ENCODE data around the gene SLC35F3.
"Not testable (repeated sequence)": the region's sequence is repeated elsewhere in the genome, so short reads cannot be mapped to it uniquely, and the experiment has no call there.

Gene SLC35F3

DNA sequence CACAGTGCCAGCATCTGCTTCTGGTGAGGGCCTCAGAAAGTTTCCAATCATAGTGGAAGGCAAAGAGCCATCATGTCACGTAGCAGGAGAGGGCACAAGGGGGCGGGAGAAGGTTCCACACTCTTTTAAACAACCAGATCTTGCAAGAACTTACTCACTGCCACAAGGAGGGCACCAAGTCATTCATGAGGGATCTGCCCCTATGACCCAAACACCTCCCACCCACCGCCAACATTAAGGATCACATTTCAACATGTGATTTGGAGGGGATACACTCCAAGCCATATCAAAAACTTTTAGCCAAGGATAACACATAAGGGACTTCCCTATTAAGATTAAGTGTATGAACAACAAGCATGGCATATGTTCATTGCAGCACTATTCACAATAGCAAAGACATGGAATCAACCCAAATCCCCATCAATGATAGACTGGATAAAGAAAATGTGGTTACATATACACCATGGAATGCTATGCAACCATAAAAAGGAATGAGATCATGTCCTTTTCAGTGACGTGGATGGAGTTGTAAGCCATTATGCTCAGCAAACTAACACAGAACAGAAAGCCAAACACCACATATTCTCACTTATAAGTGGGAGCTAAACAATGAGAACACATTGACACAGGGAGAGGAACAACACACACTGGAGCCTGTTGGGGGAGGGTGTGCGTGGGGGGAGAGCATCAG, 19.9 kb upstream of the SLC35F3 start:
- DNase-seq (ENCODE audit: insufficient read length) = no peak
- TF ChIP-seq POLR2A (IDR thresholded peaks at IDR 0.05; ENCODE audit: low read depth, low read length) (no peak), POLR2AphosphoS5 (IDR thresholded peaks at IDR 0.05; ENCODE audit: low read depth, low read length) (no peak), TAF1 (IDR thresholded peaks at IDR 0.05; ENCODE audit: borderline replicate concordance, low read depth, low read length) (no peak)
- FAIRE-seq = no peak

DNA sequence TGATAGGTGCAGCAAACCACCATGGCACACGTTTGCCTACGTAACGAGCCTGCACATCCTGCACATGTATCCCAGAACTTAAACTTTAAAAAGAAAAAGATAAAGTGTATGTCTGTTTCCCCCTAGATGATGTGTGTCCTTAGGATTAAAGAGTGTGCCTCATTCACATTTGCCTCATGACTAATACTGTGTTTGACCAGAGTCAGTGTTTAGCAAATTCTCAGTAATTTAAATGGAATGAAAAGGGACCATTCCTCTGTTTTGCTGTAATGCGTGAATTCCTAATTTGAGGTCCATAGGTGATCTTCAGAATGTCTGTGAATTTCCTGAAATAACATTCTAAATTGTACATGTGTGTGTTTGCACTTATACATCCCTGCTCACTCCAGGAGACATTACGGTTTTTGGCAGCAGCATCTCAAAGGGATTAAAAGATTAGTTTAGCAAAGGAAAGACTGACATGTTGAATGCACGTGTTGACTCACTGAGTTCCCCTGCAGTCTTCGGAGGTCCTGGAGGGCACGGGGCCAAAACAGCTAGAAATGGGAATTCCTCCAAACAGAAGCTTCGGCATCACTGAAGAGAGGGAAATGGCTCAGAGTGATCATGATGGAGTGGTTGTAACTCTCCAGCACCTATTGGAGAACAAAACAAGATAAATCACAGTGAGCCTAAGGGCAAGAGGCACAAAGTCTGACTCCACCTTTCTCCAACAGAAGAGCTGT, 19.1 kb upstream of the SLC35F3 start:
- no peak for DNase-seq (ENCODE audit: insufficient read length)
- no peak for FAIRE-seq
- TF ChIP-seq POLR2A (IDR thresholded peaks at IDR 0.05; ENCODE audit: low read depth, low read length) (no peak), TAF1 (IDR thresholded peaks at IDR 0.05; ENCODE audit: borderline replicate concordance, low read depth, low read length) (no peak)

DNA sequence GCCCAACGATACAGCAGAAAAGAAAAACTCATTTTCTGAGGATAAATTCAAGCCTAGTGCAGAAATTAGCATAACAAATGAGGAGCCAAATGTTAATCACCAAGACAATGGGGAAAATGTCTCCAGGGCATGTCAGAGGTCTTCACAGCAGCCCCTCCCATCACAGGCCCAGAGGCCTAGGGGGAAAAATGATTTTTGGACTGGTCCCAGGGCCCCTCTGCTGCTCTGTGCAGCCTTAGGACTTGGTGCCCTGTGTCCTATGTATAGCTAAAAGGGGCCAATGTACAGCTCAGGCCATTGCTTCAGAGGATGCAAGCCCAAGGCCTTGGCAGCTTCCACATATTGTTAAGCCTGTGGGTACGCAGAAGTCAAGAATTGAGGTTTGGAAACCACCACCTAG, 13.3 kb upstream of the SLC35F3 start:
- DNase-seq (ENCODE audit: insufficient read length); FAIRE-seq: not testable (repeated sequence)

DNA sequence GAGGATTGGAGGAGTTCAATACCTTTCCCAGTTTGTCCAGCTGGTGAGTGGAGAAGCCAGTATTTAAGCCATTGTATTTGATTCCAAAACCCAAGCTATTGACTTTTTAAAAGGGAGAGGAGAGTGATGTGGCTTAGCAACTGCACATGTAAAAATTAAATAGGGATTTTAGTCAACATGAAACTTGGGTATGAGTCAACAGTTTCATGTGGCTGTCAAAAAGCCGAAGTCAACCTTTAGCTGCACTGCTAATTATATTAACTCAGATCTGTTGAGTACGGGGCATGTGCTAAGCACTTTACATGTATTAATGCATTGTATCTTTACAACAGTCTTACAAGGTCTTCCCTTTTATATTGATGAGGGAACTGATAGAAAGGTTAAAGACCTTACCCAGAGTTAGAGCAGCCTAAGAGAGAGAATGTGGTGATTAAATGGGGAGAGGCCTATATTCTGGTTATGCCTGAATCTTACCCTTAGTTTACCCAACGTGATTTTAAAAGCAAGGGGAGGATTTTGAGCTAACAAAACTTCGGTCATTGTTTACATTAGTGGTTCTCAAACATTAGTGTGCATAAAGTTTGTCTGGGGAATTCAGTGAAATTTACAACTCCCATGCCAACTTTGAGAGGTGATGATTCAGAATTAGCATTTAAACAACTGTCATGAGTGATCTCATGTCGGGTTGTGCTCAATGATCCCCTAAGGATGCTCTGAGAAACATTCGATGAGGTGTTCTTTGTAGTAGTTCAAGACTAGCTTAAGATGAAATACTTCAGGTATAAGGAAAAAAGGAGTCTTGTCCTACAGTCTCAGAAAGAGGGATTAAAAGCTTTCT, 6.9 kb upstream of the SLC35F3 start:
- DNase-seq (ENCODE audit: insufficient read length) (no peak), FAIRE-seq (peak; percentile 75)
- TF ChIP-seq POLR2AphosphoS5 (IDR thresholded peaks at IDR 0.05; ENCODE audit: low read depth, low read length) (no peak), POLR2A (IDR thresholded peaks at IDR 0.05; ENCODE audit: low read depth, low read length) (no peak), TAF1 (IDR thresholded peaks at IDR 0.05; ENCODE audit: borderline replicate concordance, low read depth, low read length) (no peak)

DNA sequence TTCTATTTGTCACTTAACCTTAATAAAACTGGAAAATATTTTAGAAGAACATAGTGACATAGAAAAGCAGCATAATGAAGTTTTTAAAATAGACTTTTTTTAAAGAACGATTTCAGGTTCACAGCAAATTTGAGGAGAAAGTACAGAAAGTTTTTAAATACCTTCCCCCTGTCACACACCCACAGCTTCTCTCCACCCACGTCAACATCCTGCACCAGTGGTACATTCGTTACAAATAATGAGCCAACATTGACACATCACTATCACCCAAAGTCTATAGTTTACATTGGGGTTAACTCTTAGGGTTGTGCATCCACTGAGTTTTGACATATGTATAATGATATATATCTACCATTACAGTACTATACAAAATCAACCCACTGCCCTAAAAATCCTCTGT, 3.0 kb upstream of the SLC35F3 start:
- FAIRE-seq (no peak), DNase-seq (ENCODE audit: insufficient read length) (no peak)
- TF ChIP-seq POLR2AphosphoS5 (IDR thresholded peaks at IDR 0.05; ENCODE audit: low read depth, low read length) (no peak), POLR2A (IDR thresholded peaks at IDR 0.05; ENCODE audit: low read depth, low read length) (no peak), TAF1 (IDR thresholded peaks at IDR 0.05; ENCODE audit: borderline replicate concordance, low read depth, low read length) (no peak)

DNA sequence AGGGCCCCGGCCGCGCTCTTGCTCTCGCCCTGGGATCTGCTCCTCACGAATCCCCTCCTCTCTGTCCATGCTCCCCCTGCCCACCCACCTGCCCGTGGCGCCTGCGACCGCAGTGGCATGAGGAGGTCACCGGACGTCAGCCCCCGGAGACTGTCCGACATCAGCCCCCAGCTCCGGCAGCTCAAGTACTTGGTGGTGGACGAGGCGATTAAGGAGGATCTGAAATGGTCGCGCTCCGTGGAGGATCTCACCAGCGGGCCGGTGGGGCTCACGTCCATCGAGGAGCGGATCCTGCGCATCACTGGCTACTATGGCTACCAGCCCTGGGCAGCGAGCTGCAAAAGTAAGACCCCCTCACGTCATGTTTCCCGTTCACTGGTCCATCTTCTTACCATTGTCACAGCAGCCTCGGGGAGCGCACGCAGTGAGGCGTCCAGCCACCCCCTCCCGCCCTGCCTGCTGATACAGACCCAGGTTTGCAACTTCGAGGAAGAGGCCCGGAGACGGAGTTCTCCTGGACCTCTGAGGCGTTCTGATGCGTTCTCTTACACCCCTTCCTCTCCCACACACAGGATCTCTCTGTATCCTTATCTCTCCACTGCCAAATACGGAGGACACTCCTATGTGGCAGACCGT, 1.1 kb downstream of the SLC35F3 start:
- DNase-seq (ENCODE audit: insufficient read length) = no peak
- TF ChIP-seq POLR2AphosphoS5 (IDR thresholded peaks at IDR 0.05; ENCODE audit: low read depth, low read length) (no peak), TAF1 (IDR thresholded peaks at IDR 0.05; ENCODE audit: borderline replicate concordance, low read depth, low read length) (no peak), POLR2A (IDR thresholded peaks at IDR 0.05; ENCODE audit: low read depth, low read length) (no peak)
- no peak for FAIRE-seq

DNA sequence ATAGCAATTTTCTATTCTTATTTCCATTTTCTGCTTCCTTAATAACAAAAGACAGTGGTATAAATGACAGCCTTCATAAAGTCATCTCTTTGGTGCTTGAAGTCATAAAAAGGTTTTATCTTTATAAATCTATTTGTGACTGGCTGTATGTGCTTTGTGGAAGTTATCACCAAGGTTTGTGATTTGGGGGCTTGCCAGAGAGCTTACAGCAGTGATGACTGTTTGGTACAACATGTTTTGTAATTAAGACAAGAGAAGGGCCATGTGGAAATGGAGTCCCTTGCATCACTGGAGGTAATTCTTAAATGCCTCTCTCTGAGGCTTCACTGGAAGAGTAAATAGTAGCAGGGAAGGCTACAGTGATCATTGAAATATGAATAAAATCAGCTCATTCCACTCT, 2.7 kb downstream of the SLC35F3 start:
- no peak for FAIRE-seq
- TF ChIP-seq POLR2AphosphoS5 (IDR thresholded peaks at IDR 0.05; ENCODE audit: low read depth, low read length) = no peak
- TF ChIP-seq TAF1 (IDR thresholded peaks at IDR 0.05; ENCODE audit: borderline replicate concordance, low read depth, low read length) = no peak
- no peak for TF ChIP-seq POLR2A (IDR thresholded peaks at IDR 0.05; ENCODE audit: low read depth, low read length)
- DNase-seq (ENCODE audit: insufficient read length) = no peak

DNA sequence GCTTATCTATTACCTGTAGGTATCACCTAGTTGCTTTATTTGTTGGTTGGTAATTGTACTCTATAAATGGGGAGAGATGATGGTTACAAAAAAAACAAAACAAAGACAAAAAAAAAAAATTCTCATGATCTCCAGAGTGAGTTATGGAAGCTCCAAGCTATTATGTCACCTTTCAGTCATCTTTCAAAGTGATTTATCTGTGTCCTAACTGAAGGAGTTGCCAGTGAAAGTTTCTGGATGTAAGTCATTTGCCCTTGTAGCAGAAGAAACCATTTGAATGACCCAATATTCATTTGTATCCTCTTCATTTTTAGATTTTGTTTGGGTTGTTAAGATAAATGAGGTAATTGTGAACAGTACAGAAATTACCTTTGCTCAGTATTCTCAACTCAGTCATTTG, 3.6 kb downstream of the SLC35F3 start:
- FAIRE-seq (no peak), DNase-seq (ENCODE audit: insufficient read length) (no peak)
- no peak for TF ChIP-seq TAF1 (IDR thresholded peaks at IDR 0.05; ENCODE audit: borderline replicate concordance, low read depth, low read length)
- no peak for TF ChIP-seq POLR2A (IDR thresholded peaks at IDR 0.05; ENCODE audit: low read depth, low read length)
- no peak for TF ChIP-seq POLR2AphosphoS5 (IDR thresholded peaks at IDR 0.05; ENCODE audit: low read depth, low read length)

DNA sequence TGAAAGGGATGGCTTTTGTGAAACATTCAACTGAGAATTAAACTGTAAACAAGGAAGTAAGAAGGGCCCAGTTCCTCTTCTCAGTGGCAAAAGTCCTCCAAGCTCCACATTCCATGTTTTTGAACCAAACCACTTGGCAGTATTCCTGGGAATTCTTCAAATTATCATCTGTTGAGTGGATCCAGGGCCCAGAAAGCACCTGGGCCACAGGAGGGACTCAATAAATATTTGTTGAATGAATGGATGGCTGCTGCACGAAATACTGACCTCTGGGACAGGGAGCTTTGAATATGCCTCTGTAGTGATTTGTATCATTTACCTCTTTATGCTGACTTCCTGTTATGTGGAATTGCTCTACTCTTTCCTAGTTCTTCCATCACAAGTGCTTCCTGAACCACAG, 4.7 kb downstream of the SLC35F3 start:
- FAIRE-seq (no peak), DNase-seq (ENCODE audit: insufficient read length) (no peak)
- no peak for TF ChIP-seq TAF1 (IDR thresholded peaks at IDR 0.05; ENCODE audit: borderline replicate concordance, low read depth, low read length)
- no peak for TF ChIP-seq POLR2AphosphoS5 (IDR thresholded peaks at IDR 0.05; ENCODE audit: low read depth, low read length)
- TF ChIP-seq POLR2A (IDR thresholded peaks at IDR 0.05; ENCODE audit: low read depth, low read length) = no peak

DNA sequence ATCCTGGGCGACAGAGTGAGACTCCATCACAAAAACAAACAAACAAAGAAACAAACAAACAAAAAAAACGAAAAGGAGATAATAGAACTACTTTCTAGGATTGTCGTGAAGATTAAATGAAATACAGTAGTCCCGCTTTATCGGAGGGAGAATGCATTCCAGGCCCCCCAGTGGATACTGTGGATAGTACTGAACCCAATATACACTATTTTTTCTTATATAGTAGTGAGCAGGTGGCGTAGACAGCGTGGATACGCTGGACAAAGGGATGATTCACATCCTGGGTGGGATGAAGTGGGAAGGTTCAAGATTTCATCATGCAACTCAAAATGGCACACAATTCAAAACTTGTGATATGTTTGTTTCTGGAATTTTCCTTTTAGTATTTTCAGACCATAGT, 8.0 kb downstream of the SLC35F3 start:
- TF ChIP-seq POLR2AphosphoS5 (IDR thresholded peaks at IDR 0.05; ENCODE audit: low read depth, low read length) (no peak), POLR2A (IDR thresholded peaks at IDR 0.05; ENCODE audit: low read depth, low read length) (no peak), TAF1 (IDR thresholded peaks at IDR 0.05; ENCODE audit: borderline replicate concordance, low read depth, low read length) (no peak)
- no peak for FAIRE-seq
- no peak for DNase-seq (ENCODE audit: insufficient read length)

DNA sequence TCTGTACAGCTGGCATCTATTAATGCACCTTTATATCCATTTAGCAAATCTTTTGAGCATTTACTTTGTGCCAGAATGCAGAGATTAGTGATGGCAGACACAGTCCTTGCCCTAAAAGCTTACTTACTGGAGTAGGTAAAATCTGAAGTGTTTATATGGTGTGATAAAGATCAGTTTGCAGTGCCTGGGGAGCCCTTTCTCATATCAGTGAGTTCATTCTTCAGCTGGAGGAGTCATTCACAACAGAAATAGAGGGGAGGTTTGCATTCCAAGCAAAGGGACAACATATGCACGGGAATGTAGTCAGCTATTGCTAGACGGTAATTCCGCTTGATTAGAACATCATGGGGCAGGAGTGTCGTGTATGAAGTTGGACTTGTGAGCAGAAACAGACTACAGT, 8.4 kb downstream of the SLC35F3 start:
- DNase-seq (ENCODE audit: insufficient read length) = no peak
- FAIRE-seq = no peak
- TF ChIP-seq POLR2AphosphoS5 (IDR thresholded peaks at IDR 0.05; ENCODE audit: low read depth, low read length) = no peak
- no peak for TF ChIP-seq TAF1 (IDR thresholded peaks at IDR 0.05; ENCODE audit: borderline replicate concordance, low read depth, low read length)
- no peak for TF ChIP-seq POLR2A (IDR thresholded peaks at IDR 0.05; ENCODE audit: low read depth, low read length)
